KMS-11 (cell line): ENCODE measurements around the gene RUFY1.

Source experiments
- H2AFZ ChIP-seq: fragments of 200-600 bp; sonication (generic); 2 replicates; pipeline ENCODE4 v1.6.1; 2016; ENCODE audit warnings: antibody characterized with exemption, mixed run types, low read depth
- H3K27ac ChIP-seq: fragments of 200-600 bp; sonication (generic); 2 replicates; pipeline ENCODE4 v1.6.1; 2016; ENCODE audit warnings: mild to moderate bottlenecking, mixed run types
- H3K27me3 ChIP-seq: fragments of 200-600 bp; sonication (generic); 2 replicates; pipeline ENCODE4 v1.6.1; 2017; ENCODE audit warnings: mild to moderate bottlenecking, low read depth, mixed run types, moderate library complexity; ENCODE audit not compliant: insufficient read depth
- H3K36me3 ChIP-seq: fragments of 200-600 bp; sonication (generic); 2 replicates; pipeline ENCODE4 v1.6.1; 2017; ENCODE audit warnings: mild to moderate bottlenecking, mixed run types; ENCODE audit not compliant: insufficient read depth
- H3K4me1 ChIP-seq: fragments of 200-600 bp; sonication (generic); 2 replicates; pipeline ENCODE4 v1.6.1; 2016; ENCODE audit warnings: mild to moderate bottlenecking, low read depth, mixed run types; ENCODE audit not compliant: poor library complexity, severe bottlenecking
- H3K4me2 ChIP-seq: fragments of 200-600 bp; sonication (generic); 2 replicates; pipeline ENCODE4 v1.7.0; 2016; ENCODE audit warnings: mild to moderate bottlenecking, mixed run types
- H3K4me3 ChIP-seq: fragments of 200-600 bp; sonication (generic); IDR thresholded peaks from 2 replicates; pipeline ENCODE4 v1.6.1; 2017; ENCODE audit warnings: low read depth, low read length, mixed read lengths; ENCODE audit not compliant: insufficient read depth
- H3K79me2 ChIP-seq: fragments of 200-600 bp; sonication (generic); 2 replicates; pipeline ENCODE4 v1.6.1; 2016; ENCODE audit warnings: low read depth, mixed run types; ENCODE audit not compliant: insufficient read depth
- H3K9ac ChIP-seq: fragments of 200-600 bp; sonication (generic); 2 replicates; pipeline ENCODE4 v1.6.1; 2016; ENCODE audit warnings: mild to moderate bottlenecking, mixed run types
- H4K20me1 ChIP-seq: fragments of 200-600 bp; sonication (generic); 2 replicates; pipeline ENCODE4 v1.6.1; 2016; ENCODE audit warnings: mild to moderate bottlenecking, mixed run types; ENCODE audit not compliant: insufficient read depth
- CTCF ChIP-seq: fragments of 200-600 bp; sonication (generic); conservative IDR thresholded peaks from 2 replicates; pipeline ENCODE4 v1.6.1; 2017; ENCODE audit warnings: low read depth, mild to moderate bottlenecking, antibody characterized with exemption, low read length, moderate library complexity, mixed read lengths

Gene RUFY1

GRCh38 chr5:179616002-179616594 is 65.7 kb downstream of the RUFY1 start:
- Histone ChIP-seq H3K4me1 (peaks cover 32% of the 10 kb centered on the region), H3K27me3 (no peaks in the 10 kb centered on the region), H3K36me3 (peaks cover 25% of the 10 kb centered on the region; the same call in 1 of the 2 replicates), H3K4me2 (no peak overlapping the region), H3K79me2 (peaks cover 49% of the 10 kb centered on the region), H3K9ac (no peak overlapping the region), H3K27ac (no peak overlapping the region), H4K20me1 (peaks cover 34% of the 10 kb centered on the region), H2AFZ (no peak overlapping the region), H3K4me3 (no peak overlapping the region)
- no peak for TF ChIP-seq CTCF

- H3K36me3 ChIP-seq: peaks cover 35% of the 10 kb centered on the region; the same call in 1 of the 2 replicates
- no peak overlapping the region for H2AFZ ChIP-seq
- no peaks in the 10 kb centered on the region for H3K27me3 ChIP-seq
- H3K79me2 ChIP-seq: peaks cover 65% of the 10 kb centered on the region
- H3K4me3 ChIP-seq: no peak overlapping the region
- no peak for TF ChIP-seq CTCF
- no peak overlapping the region for H3K4me2 ChIP-seq
- peaks cover 40% of the 10 kb centered on the region for H3K4me1 ChIP-seq
- no peak overlapping the region for H3K27ac ChIP-seq
- peaks cover 49% of the 10 kb centered on the region for H4K20me1 ChIP-seq
- no peak overlapping the region for H3K9ac ChIP-seq
Observed at GRCh38 chr5:179617930-179618329, 67.6 kb downstream of the RUFY1 start.

DNA sequence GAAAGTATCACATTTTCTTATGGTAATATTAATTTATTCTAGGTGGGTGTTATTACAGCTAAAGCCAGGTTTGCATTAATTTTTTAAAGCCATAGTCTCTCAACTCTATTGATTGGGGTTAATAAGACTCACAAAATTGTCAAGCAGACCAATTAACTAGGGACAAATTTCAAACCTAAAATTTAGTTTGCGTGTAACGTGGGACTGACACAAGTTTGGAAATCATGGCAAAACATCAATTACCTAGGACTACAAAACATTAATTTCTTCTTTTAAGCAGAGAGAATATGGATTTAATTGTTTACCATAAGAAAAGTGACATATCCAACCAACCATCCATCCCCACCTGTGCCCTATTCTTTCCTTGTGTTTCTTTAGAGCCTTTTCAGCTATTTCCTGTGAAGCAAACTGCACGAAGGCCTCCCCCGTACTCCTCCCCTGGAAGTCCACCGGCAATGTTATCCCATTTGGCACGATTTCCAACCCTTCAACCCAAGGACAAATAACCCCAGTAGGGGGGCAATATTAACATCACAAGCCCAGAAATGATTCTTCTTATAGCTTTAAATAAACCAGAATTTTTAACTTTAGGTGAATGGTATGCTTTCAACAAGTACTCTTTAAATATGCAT is 68.7 kb downstream of the RUFY1 start:
- Histone ChIP-seq H2AFZ (no peak overlapping the region), H3K27ac (no peak overlapping the region; the same call in 1 of the 2 replicates), H3K9ac (no peak overlapping the region), H4K20me1 (peaks cover 49% of the 10 kb centered on the region), H3K4me3 (no peak overlapping the region), H3K79me2 (peaks cover 70% of the 10 kb centered on the region), H3K36me3 (peaks cover 31% of the 10 kb centered on the region; the same call in 1 of the 2 replicates), H3K4me2 (peak overlapping the region; percentile 83), H3K4me1 (peaks cover 40% of the 10 kb centered on the region), H3K27me3 (no peaks in the 10 kb centered on the region)
- no peak for TF ChIP-seq CTCF

DNA sequence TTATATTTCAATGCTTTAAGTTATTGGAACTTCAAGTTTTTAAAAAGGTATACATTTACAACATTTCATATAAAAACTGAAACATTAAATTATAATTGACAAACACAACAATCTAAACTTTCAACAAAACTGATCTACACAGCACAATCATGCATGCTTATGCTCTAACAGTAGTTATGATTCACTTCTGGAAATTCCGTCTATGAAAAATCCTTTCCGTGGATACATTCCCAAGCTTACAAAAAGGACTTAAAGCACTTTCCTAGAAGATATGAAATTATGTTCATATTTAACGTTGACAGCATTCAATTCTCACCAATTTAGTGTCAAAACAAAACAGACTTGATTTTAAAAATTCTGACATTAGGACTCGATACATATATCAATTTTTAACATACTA is 69.4 kb downstream of the RUFY1 start:
- peaks cover 40% of the 10 kb centered on the region for H3K4me1 ChIP-seq
- H2AFZ ChIP-seq: no peak overlapping the region
- no peak overlapping the region; the same call in 1 of the 2 replicates for H3K27ac ChIP-seq

More for the DNA sequence above, 69.4 kb downstream of the RUFY1 start:
- no peaks in the 10 kb centered on the region for H3K27me3 ChIP-seq
- peaks cover 31% of the 10 kb centered on the region; the same call in 1 of the 2 replicates for H3K36me3 ChIP-seq
- H3K9ac ChIP-seq: no peak overlapping the region
- peaks cover 49% of the 10 kb centered on the region for H4K20me1 ChIP-seq
- H3K4me2 ChIP-seq: peak overlapping the region; percentile 83
- H3K79me2 ChIP-seq: peaks cover 70% of the 10 kb centered on the region
- TF ChIP-seq CTCF: no peak
- H3K4me3 ChIP-seq: no peak overlapping the region
